CD8-positive, alpha-beta memory T cell (primary cell): ENCODE measurements around the gene CR2. TPM values are rescaled to one million over a fixed set of nuclear protein-coding genes. Genes with fewer than 3 reads are reported as not detected.
A peak's percentile ranks its signal among the peaks of the same experiment; 100 is the strongest.

Experiments
- CTCF ChIA-PET: fragments of 350-600 bp; sonication (Branson Sonifier 250); formaldehyde crosslinking; loops from one replicate; lab custom pipeline; 2021; ENCODE audit warnings: antibody characterized with exemption; lab: Charles Lee
- POLR2A ChIA-PET: fragments of 350-600 bp; sonication (Branson Sonifier 250); formaldehyde crosslinking; loops from one replicate; lab custom pipeline; 2021; ENCODE audit warnings: antibody characterized with exemption; lab: Charles Lee
- DNase-seq, 5 donors: peaks; one replicate each; pipeline versions ENCODE4 v3.0.0 to v3.0.0-alpha.2; 2020 to 2022; ENCODE audit warnings: mixed read lengths in 1 of 5
- H3K27ac ChIP-seq: one replicate; pipeline ENCODE4 v1.7.0; 2013; ENCODE audit warnings: low read depth, mild to moderate bottlenecking, low read length, moderate library complexity
- H3K27me3 ChIP-seq: 2 replicates; pipeline ENCODE4 v1.7.0; 2013; ENCODE audit warnings: low read length, mild to moderate bottlenecking; ENCODE audit not compliant: insufficient read depth, poor library complexity, severe bottlenecking
- H3K36me3 ChIP-seq: 2 replicates; pipeline ENCODE4 v1.7.0; 2013; ENCODE audit warnings: mild to moderate bottlenecking, low read length, moderate library complexity; ENCODE audit not compliant: insufficient read depth
- H3K4me1 ChIP-seq: 2 replicates; pipeline ENCODE4 v1.7.0; 2013; ENCODE audit warnings: mild to moderate bottlenecking, low read length, moderate library complexity; ENCODE audit not compliant: insufficient read depth
- H3K4me3 ChIP-seq: 2 replicates; pipeline ENCODE4 v1.7.0; 2013; ENCODE audit warnings: mild to moderate bottlenecking, low read length
- H3K9me3 ChIP-seq: 2 replicates; pipeline ENCODE4 v1.7.0; 2013; ENCODE audit warnings: mild to moderate bottlenecking, low read length
- H3K27ac Mint-ChIP-seq, 8 donors: one replicate each; pipeline ENCODE4 v1.8.0; 2020 to 2021; ENCODE audit warnings: mixed read lengths in 8 of 8, mild to moderate bottlenecking in 6 of 8, inconsistent platforms in 3 of 8, moderate library complexity in 3 of 8
- H3K27me3 Mint-ChIP-seq, 2 donors: one replicate each; pipeline ENCODE4 v1.8.0; 2020 to 2021; ENCODE audit warnings: mixed read lengths in 2 of 2, mild to moderate bottlenecking in 1 of 2, moderate library complexity in 1 of 2
- H3K36me3 Mint-ChIP-seq, 3 donors: one replicate each; pipeline ENCODE4 v1.8.0; 2020 to 2021; ENCODE audit warnings: mixed read lengths in 3 of 3, inconsistent platforms in 1 of 3, mild to moderate bottlenecking in 1 of 3
- H3K4me1 Mint-ChIP-seq, 3 donors: one replicate each; pipeline ENCODE4 v1.8.0; 2020 to 2021; ENCODE audit warnings: mixed read lengths in 3 of 3, inconsistent platforms in 1 of 3, mild to moderate bottlenecking in 1 of 3
- H3K4me3 Mint-ChIP-seq, 7 donors: one replicate each; pipeline ENCODE4 v1.8.0; 2020 to 2021; ENCODE audit warnings: mixed read lengths in 7 of 7, mild to moderate bottlenecking in 6 of 7, moderate library complexity in 4 of 7, inconsistent platforms in 2 of 7
- H3K9me3 Mint-ChIP-seq, 5 donors: one replicate each; pipeline ENCODE4 v1.8.0; 2020 to 2022; ENCODE audit warnings: mixed read lengths in 5 of 5, mild to moderate bottlenecking in 3 of 5, moderate library complexity in 2 of 5, inconsistent platforms in 1 of 5
- polyA plus RNA-seq: library from polyadenylated mRNA; unstranded; fragments of 300-500 nt; fragmentation: Illumina TruSeq; gene quantifications from one replicate; pipeline ENCODE4 v1.2.3, GENCODE V29; 2021
- total RNA-seq, 2 experiments: library from RNA; stranded (reverse); gene quantifications; one replicate each; pipeline ENCODE4 v1.2.3, GENCODE V29; 2021

The CR2 gene
- 1 to 10 TPM; 1.6 TPM for total RNA-seq
- 2.2 TPM for polyA plus RNA-seq

- H3K4me1 Mint-ChIP-seq, result peaks cover 5 to 19% (median 12%) of the 10 kb centered on the region in 3 donors
- ChIA-PET CTCF (interaction anchor here (0.8 to 2.1 kb wide), 7 partner anchors 14 to 397 kb away, joined by 3 to 18 read pairs (median 5); partner anchors contain the start of gene CR1), POLR2A (no interaction called here)
- no peak within 1 kb of the TSS for H3K27ac ChIP-seq
- H3K27ac Mint-ChIP-seq, result peak within 1 kb of the TSS in 2 of 8 donors; percentile 2 to 12
- no peaks in the 10 kb centered on the region for H3K36me3 Mint-ChIP-seq
- peak; percentile 3 to 65 (median 25) for DNase-seq
- H3K27me3 ChIP-seq, result peaks cover 8% of the 10 kb centered on the region
- peaks cover 14 to 45% of the 10 kb centered on the region in 2 donors for H3K27me3 Mint-ChIP-seq
- H3K9me3 ChIP-seq, result no peaks in the 10 kb centered on the region
- H3K4me3 ChIP-seq, result peak within 1 kb of the TSS; percentile 32
- peak within 1 kb of the TSS; percentile 36 to 71 (median 64) for H3K4me3 Mint-ChIP-seq
- H3K9me3 Mint-ChIP-seq, result no peaks in the 10 kb centered on the region
- peaks cover 23% of the 10 kb centered on the region for H3K4me1 ChIP-seq
- H3K36me3 ChIP-seq, result no peaks in the 10 kb centered on the region
Observed at GRCh38 chr1:207454046-207454964, at the start of gene CR2. TSS of gene CR2 (plus strand) at chr1:207454328. CDS start at chr1:207454419, 91 bp downstream.

GRCh38 chr1:207404849-207405525 lies 49.1 kb upstream of the CR2 start:
- no peaks in the 10 kb centered on the region for H3K9me3 Mint-ChIP-seq
- ChIA-PET CTCF (interaction anchor here (0.7 to 5.1 kb wide), 24 partner anchors 8 to 558 kb away, joined by 3 to 52 read pairs (median 4); partner anchors contain the start of genes CD55 and CR2), POLR2A (no interaction called here)
- peaks cover 4 to 12% of the 10 kb centered on the region in 2 donors for H3K27me3 Mint-ChIP-seq
- H3K4me1 ChIP-seq, result no peaks in the 10 kb centered on the region
- H3K27me3 ChIP-seq, result no peaks in the 10 kb centered on the region
- no peak overlapping the region for H3K27ac ChIP-seq
- no peak overlapping the region for H3K27ac Mint-ChIP-seq
- H3K36me3 Mint-ChIP-seq, result no peaks in the 10 kb centered on the region
- DNase-seq, result peak in 2 of 5 donors; percentile 47 to 54
- H3K36me3 ChIP-seq, result no peaks in the 10 kb centered on the region
- no peaks in the 10 kb centered on the region for H3K4me1 Mint-ChIP-seq
- H3K4me3 Mint-ChIP-seq, result no peak overlapping the region
- H3K9me3 ChIP-seq, result no peaks in the 10 kb centered on the region
- no peak overlapping the region for H3K4me3 ChIP-seq

GRCh38 chr1:207405814-207406213 lies 48.3 kb upstream of the CR2 start:
- Mint-ChIP-seq H3K27ac (no peak overlapping the region), H3K9me3 (no peaks in the 10 kb centered on the region), H3K4me3 (no peak overlapping the region), H3K36me3 (no peaks in the 10 kb centered on the region), H3K4me1 (no peaks in the 10 kb centered on the region), H3K27me3 (peaks cover 4 to 9% of the 10 kb centered on the region in 2 donors)
- Histone ChIP-seq H3K4me1 (no peaks in the 10 kb centered on the region), H3K4me3 (no peak overlapping the region), H3K27me3 (no peaks in the 10 kb centered on the region), H3K9me3 (no peaks in the 10 kb centered on the region), H3K36me3 (no peaks in the 10 kb centered on the region), H3K27ac (no peak overlapping the region)
- ChIA-PET CTCF (interaction anchor here (0.7 to 5.1 kb wide), 16 partner anchors 9 to 381 kb away, joined by 3 to 52 read pairs (median 5); partner anchors contain the start of genes CD55, CR2 and PFKFB2), POLR2A (no interaction called here)
- DNase-seq, result no peak

- Histone ChIP-seq H3K4me1 (no peaks in the 10 kb centered on the region), H3K27me3 (no peaks in the 10 kb centered on the region), H3K9me3 (no peaks in the 10 kb centered on the region), H3K27ac (no peak overlapping the region), H3K36me3 (no peaks in the 10 kb centered on the region), H3K4me3 (no peak overlapping the region)
- Mint-ChIP-seq H3K36me3 (no peaks in the 10 kb centered on the region), H3K9me3 (no peaks in the 10 kb centered on the region), H3K27me3 (peaks cover 7 to 9% of the 10 kb centered on the region in 2 donors), H3K4me3 (no peak overlapping the region), H3K27ac (no peak overlapping the region), H3K4me1 (peaks cover 0 to 5% (median 0%) of the 10 kb centered on the region in 3 donors)
- POLR2A ChIA-PET, result no interaction called here
- CTCF ChIA-PET, result interaction anchor here (1.3 to 5.1 kb wide), 2 partner anchors 92 to 324 kb away, joined by 3 to 52 read pairs; no protein-coding TSS in a partner anchor
- DNase-seq, result no peak
Observed at GRCh38 chr1:207407655-207408260, 46.4 kb upstream of the CR2 start.

- no peaks in the 10 kb centered on the region for H3K9me3 Mint-ChIP-seq
- no peak overlapping the region for H3K27ac ChIP-seq
- peaks cover 0 to 5% (median 0%) of the 10 kb centered on the region in 3 donors for H3K4me1 Mint-ChIP-seq
- no peaks in the 10 kb centered on the region for H3K9me3 ChIP-seq
- POLR2A ChIA-PET, result no interaction called here
- DNase-seq, result no peak
- no peaks in the 10 kb centered on the region for H3K36me3 Mint-ChIP-seq
- no peaks in the 10 kb centered on the region for H3K36me3 ChIP-seq
- H3K4me3 ChIP-seq, result no peak overlapping the region
- peaks cover 13 to 20% of the 10 kb centered on the region in 2 donors for H3K27me3 Mint-ChIP-seq
- CTCF ChIA-PET, result no interaction called here
- H3K4me1 ChIP-seq, result no peaks in the 10 kb centered on the region
- H3K27me3 ChIP-seq, result no peaks in the 10 kb centered on the region
- peak overlapping the region in 1 of 8 donors; percentile 10 for H3K27ac Mint-ChIP-seq
- no peak overlapping the region for H3K4me3 Mint-ChIP-seq
Observed at GRCh38 chr1:207412845-207413244, 41.3 kb upstream of the CR2 start.

GRCh38 chr1:207414606-207415108 lies 39.5 kb upstream of the CR2 start:
- Mint-ChIP-seq H3K9me3 (peaks cover 2 to 10% (median 5%) of the 10 kb centered on the region in 5 donors), H3K27ac (peak overlapping the region in 1 of 8 donors; percentile 29), H3K27me3 (peaks cover 11 to 13% of the 10 kb centered on the region in 2 donors), H3K36me3 (no peaks in the 10 kb centered on the region), H3K4me1 (peaks cover 0 to 5% (median 0%) of the 10 kb centered on the region in 3 donors), H3K4me3 (no peak overlapping the region)
- H3K4me1 ChIP-seq, result no peaks in the 10 kb centered on the region
- H3K27me3 ChIP-seq, result no peaks in the 10 kb centered on the region
- H3K36me3 ChIP-seq, result no peaks in the 10 kb centered on the region
- H3K27ac ChIP-seq, result no peak overlapping the region
- POLR2A ChIA-PET, result no interaction called here
- no peak for DNase-seq
- no peaks in the 10 kb centered on the region for H3K9me3 ChIP-seq
- CTCF ChIA-PET, result interaction anchor here (1.2 kb wide), 1 partner anchor 9 kb away, joined by 4 read pairs; no protein-coding TSS in a partner anchor
- no peak overlapping the region for H3K4me3 ChIP-seq

GRCh38 chr1:207417076-207417475 lies 37.1 kb upstream of the CR2 start:
- DNase-seq, result no peak
- POLR2A ChIA-PET, result no interaction called here
- Histone ChIP-seq H3K4me3 (no peak overlapping the region), H3K36me3 (no peaks in the 10 kb centered on the region), H3K27me3 (no peaks in the 10 kb centered on the region), H3K27ac (no peak overlapping the region), H3K4me1 (no peaks in the 10 kb centered on the region), H3K9me3 (no peaks in the 10 kb centered on the region)
- Mint-ChIP-seq H3K4me3 (no peak overlapping the region), H3K4me1 (peaks cover 0 to under 1% (median 0%) of the 10 kb centered on the region in 3 donors), H3K36me3 (peaks cover 0 to 5% (median 2%) of the 10 kb centered on the region in 3 donors), H3K27ac (peak overlapping the region in 1 of 8 donors; percentile 70), H3K27me3 (peaks cover 11 to 12% of the 10 kb centered on the region in 2 donors), H3K9me3 (peaks cover 11 to 23% (median 12%) of the 10 kb centered on the region in 5 donors)
- CTCF ChIA-PET, result no interaction called here
